NOMO-1 treated with dmso at 0.1 percent for 144 hours (cell line): ENCODE results near the gene ITPR1.

ENCODE experiments used
- DNase-seq: peaks from one replicate; lab custom pipeline; 2025; ENCODE audit not compliant: unreplicated experiment; lab: John Stamatoyannopoulos, UW

The ITPR1 gene

GRCh38 chr3:4800595-4800994, 307.4 kb downstream of the ITPR1 start:
- DNase-seq, result no peak

DNA sequence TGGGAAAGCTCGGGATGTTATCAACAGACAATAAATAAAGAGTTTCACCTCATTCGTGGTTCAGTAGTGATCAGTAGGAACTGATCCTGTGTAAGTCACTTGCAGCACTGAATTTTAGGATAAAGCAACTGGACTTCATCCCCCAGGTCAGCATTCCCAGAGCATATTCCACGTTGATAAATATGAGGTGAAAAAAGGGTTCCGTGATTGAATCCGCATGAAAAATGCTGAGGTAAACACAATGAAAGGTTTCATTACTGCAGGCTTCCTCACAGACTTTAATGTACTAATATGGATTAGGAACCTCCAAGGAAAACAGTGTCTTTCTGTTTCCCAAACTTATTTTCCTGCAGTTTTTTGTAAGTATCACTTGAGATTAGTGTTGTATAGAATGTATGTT, 308.7 kb downstream of the ITPR1 start:
- DNase-seq, result no peak

DNA sequence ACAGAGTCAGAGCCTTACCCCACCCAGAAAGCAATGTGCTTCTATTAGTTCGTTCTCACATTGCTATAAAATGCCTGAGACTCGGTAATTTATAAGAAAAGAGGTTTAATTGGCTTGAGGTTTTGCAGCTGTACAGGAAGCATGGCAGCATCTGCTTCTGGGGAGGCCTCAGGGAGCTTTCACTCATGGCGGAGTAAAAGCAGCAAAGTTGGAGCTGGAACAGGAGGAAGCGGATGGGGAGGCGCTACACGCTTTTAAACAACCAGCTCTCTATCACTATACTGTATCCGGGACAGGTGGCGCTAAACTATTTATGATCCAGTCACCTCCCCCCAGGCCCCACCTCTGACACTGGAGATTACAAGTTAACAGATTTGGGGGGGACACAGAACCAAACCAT, 309.8 kb downstream of the ITPR1 start:
- DNase-seq, result no peak

GRCh38 chr3:4804161-4805058, 311.3 kb downstream of the ITPR1 start:
- no peak for DNase-seq

- DNase-seq, result no peak
Measured at GRCh38 chr3:4805662-4806061, 312.5 kb downstream of the ITPR1 start.

- DNase-seq, result no peak
Measured at GRCh38 chr3:4806535-4807108, 313.5 kb downstream of the ITPR1 start.

DNA sequence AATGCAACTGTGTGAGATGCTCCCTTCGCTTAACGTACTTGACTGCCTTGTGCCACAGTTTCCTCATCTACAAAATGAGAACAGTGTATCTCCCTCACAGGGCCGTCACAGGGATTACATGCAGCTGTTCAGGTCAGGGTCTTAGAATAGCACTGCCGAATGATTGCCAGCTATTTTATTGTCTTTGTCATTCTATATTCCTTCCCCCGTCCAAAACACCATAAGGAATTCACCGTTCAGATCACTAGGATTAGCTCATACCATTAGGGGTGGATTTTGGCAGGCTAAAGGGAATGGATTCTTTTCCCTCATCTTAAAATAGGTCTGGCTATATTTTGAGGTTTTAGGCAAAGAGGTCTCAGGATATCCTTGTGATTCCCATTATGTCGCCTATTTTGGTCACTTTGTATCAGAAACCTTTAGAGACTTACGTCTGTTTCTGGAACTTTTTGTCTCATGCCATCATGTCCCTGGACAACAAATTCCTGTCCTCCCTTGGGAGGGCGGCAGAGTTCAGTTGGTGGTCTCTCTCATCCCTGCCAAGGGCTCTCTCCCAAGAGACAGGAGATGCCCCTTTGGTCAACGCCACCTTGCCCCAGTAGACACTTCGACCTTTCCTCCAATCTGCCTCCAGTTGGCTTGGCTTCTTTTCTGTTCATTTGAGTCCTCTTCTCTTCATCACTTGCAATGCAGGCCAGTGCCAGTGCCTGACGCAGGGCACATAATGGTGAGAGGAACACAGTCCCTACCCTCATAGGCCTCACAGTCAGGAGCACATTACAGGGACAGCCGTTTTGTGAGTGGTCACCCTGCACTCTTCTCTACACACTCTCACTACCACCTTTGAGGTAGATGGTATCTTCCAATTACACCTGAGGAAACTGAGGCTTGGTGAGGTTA, 314.5 kb downstream of the ITPR1 start:
- DNase-seq, result no peak

DNA sequence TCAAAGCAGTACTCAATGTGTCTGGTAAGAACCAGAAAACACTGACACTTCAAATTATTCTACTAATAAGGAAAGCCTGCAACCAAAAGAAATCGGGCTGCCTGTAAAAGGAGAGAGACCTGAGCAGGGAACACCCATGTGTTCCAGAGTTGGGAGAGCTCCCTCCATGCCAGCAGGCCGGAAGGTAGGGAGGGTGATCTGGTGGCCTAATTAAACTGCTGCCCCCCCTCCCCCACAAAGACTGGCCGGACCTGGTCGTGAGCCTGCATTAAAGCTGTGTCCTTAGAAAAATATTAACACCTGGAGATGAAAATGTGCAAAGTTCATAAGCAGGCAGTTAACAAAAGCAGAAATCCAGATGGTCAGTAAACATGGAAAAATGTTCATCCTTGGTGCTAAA, 315.5 kb downstream of the ITPR1 start:
- no peak for DNase-seq

GRCh38 chr3:4809922-4810321, 316.8 kb downstream of the ITPR1 start:
- no peak for DNase-seq

DNA sequence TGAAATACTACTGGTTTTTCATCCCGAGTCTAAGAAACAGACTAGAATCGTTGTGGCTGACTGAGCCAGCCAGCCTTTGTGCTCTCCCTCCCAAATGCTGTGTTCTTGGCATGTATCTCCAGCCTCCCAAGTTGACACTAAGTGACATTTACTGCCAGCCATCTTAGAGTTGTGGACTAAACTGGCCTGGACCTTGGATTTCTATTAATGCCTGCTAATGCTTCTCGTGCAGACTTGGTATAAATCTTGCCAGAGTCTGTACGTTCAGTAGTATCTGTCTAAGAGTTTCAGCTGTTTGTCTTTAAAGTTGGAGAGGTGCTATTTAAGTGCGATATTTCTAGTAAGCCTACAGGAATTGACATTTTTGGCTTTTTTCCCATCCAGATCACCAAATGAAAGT, 319.4 kb downstream of the ITPR1 start:
- DNase-seq, result no peak

DNA sequence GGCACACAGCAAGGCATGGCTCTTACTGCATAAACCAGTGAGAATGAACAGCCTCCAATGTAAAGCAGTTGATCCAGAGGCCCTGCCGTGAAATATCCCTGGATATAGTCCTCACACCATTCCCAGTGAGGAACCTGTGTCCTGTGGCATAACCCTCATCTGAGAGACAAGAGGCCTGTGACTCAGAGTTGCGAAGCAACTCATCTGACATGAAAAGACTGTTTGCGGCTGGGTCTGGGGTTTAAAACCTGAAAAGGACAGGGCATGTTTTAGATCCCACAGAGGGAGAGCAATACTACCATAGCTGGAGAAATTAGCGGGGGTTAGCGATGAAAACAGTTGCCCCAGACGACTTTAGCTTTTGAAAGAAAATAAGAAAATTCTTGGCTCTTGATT, 320.8 kb downstream of the ITPR1 start:
- no peak for DNase-seq

GRCh38 chr3:4814305-4814903, 321.3 kb downstream of the ITPR1 start:
- DNase-seq, result no peak

DNA sequence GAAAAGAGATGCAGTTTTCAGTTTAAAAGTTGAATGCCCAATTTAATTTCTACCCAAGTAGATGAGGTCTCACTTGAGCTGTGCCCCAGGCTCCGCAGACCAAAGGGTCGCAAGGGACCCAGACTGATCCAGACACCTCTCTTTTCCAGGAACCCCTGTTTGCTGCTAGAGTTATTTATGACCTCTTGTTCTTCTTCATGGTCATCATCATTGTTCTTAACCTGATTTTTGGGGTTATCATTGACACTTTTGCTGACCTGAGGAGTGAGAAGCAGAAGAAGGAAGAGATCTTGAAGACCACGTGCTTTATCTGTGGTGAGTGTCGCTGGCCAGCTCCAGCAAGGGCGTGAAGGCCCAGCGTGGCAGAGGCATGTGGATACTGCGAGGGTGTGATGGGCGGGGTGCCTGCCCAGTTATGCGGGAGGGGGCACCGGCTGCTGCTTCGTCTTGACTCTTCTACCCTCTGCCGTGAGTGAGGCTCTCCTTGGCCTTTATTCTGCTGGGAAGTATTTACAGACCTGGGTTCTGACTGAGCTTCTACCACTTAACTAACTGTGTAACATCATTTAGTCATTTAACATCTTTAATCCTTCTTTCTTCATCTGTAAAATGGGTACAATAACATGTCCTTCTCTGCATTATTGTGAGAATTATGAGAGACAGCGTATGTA, 321.9 kb downstream of the ITPR1 start:
- DNase-seq, result no peak

DNA sequence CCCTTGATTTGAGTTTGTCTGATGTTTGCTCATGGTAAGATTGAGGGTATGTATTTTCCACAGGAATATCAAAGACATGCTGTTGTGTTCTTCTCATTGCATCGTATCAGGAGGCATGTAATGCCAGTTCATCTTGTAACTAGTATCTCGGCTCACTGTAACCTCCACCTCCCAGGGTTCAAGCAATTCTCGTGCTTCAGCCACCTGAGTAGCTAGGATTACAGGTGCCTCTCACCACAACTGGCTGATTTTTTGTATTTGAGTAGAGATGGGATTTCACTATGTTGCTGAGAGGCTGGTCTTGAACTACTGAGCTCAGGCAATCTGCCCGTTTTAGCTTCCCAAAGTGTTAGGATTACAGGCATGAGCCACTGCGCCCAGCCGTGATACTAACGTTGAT, 323.2 kb downstream of the ITPR1 start:
- no peak for DNase-seq

- DNase-seq, result no peak
Measured at GRCh38 chr3:4816718-4817117, 323.6 kb downstream of the ITPR1 start.

DNA sequence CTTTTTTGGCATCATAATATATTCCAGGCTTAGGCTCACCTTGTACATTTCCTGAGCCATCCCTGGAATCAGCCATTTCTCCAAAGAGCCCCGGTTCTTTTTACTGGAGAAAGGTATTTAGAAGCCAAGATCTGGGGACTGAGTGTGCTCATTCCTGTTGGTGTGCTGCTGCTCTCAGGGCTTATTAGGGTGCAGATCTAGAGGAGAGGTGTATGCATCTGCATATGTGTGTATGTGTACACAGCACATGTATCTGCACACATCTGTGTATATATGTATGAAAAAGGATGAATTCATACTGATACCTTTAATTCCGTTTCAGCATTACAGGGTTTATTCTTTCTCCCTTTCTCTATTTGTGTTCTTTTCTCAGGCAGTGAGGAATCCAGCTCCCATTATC, 324.0 kb downstream of the ITPR1 start:
- no peak for DNase-seq

DNA sequence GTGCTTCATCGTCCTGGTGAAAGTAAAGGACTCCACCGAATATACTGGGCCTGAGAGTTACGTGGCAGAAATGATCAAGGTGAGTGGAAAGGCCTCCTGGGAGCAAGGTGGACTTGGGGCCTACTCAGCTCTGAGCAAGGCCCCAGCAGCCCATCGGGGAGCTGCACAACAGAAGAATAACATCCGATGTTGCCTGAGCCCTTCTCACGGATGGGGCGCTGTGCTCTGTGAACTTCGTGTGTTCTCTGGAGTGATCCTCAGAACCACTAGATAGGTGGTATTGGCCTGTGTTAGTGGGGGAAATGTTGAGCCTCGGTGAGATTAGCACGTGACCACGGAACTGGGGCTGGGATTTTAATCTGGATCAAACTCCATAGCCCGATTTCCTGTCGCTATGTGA, 325.0 kb downstream of the ITPR1 start:
- DNase-seq, result no peak

DNA sequence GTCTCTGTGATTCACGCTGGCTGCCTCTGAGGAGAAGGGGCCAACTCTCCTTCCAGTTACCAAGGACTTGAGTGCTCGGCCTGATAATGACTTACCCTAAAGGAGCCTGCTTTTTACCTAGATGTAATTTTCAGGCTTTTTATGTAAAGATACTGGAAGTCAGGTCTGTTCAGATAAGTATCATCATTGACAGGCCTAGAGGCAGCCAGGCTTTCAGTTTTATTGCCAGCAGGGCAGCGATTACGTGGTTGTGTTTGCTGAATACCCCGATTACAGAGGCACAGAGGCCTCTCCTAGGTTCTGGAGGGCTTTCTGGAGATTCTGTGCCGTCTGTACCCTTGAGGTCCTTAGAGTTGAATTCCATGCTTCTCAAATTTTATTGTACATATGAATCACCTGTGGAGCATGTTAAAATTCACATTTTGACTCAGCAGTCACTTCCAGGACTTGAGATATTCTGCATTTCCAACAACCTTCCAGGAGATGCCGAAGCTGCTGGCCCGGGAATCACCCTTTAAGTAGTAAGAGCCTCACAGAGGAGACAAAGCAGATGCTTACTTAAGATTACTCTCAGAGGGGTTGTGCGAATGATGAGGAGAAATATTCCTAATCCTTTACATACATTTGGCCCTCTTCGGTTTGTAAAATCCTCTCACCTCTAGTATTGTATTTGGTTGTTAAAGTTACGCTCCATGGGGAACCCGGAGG, 326.0 kb downstream of the ITPR1 start:
- no peak for DNase-seq

DNA sequence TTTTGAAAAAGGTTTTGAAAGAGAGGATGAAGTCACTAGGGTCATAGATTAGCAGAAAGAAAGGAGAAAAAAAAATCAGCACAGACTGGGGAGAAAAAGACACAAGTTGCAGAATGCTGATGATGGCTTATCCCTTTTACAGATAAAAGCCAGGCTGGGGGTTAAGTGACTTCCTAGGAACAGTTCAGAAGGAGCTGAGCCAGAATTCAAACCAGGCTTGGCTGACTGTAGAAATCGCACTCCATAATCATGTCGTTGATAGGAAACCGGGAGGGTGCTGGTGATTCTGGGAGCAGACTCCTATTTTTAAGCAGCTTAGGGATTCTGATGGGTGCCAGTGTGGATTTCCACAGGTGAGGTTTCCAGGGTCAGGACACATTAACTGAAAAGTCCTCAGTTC, 326.6 kb downstream of the ITPR1 start:
- DNase-seq, result no peak
